Measurements from ENCODE around the gene KLLN.
"Not testable (repeated sequence)": the region's sequence is repeated elsewhere in the genome, so short reads cannot be mapped to it uniquely, and the experiment has no call there.

Gene KLLN

DNA sequence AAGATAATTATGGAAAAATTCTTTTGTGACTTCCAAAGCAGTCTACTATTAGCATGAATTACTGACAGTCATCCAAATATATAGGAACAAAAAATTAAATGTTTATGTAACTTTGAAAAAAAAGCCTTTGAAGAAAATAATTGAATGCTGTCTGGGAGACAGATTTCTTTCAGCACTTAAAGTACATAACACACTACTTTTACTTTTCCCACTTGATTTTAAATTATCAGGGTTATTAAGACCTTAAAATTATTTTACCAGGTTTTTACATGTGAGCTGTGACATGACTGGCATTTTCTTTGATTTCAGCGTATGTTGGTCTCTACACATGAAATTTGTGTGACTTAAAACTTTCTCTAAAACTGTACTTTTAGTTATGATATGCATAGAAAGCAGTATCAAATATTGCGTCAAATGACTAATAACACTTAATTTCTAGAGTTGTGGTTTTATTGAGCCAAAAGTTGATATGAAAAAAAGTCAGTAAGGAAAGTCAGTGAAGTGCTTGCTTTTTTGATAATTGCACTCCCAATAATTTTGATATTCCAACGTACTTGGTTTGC lies 3.2 kb upstream of the KLLN start:
- DNase-seq (ENCODE audit: low spot score), result no peak

DNA sequence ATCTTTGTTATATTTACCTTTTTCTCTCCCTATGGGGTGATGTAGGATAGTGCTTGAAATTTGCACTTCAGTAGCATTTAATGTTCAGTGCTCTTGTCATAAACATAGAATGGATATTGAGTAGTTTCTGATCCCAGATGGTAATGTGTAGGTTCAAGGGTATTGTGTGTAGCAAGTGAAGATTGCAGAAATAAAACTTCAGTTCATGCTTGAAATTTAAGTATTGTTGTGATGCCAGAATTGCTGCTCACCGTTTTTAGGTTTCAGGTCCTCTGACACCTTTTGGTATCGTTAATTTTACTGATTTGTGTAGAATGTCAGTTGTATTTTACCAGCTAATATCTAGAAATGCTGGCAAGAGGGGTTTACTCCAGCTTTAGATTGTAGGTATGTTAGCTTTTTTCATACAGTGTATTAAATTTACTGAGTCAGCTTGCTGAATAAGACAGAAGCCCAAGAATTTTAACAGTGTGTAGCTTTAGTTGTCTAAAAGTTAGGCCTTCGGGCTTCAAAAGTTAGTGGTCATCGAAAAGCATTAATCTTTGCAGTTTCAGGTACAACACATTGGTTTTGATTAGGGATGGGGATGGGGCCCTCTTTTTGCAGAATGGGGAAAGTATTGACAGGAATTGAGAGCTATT lies 2.0 kb upstream of the KLLN start:
- DNase-seq (ENCODE audit: low spot score), result no peak

DNA sequence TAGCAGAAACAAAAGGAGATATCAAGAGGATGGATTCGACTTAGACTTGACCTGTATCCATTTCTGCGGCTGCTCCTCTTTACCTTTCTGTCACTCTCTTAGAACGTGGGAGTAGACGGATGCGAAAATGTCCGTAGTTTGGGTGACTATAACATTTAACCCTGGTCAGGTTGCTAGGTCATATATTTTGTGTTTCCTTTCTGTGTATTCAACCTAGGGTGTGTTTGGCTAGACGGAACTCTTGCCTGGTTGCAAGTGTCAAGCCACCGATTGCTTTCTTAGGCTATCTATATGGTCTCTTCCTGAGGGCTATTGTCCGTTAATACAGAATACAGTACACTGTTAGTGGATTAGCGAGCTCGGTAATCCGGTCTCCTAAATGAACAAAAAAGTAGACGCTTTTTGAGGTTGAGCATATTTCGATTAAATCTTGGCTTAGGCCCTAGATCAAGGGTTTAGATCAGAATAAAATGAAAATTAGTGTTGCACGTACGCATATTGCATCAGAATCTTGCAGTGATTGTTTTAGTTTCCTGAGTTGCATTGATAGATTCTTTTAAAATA lies 1.2 kb upstream of the KLLN start:
- peak; percentile 43 for DNase-seq (ENCODE audit: low spot score)

DNA sequence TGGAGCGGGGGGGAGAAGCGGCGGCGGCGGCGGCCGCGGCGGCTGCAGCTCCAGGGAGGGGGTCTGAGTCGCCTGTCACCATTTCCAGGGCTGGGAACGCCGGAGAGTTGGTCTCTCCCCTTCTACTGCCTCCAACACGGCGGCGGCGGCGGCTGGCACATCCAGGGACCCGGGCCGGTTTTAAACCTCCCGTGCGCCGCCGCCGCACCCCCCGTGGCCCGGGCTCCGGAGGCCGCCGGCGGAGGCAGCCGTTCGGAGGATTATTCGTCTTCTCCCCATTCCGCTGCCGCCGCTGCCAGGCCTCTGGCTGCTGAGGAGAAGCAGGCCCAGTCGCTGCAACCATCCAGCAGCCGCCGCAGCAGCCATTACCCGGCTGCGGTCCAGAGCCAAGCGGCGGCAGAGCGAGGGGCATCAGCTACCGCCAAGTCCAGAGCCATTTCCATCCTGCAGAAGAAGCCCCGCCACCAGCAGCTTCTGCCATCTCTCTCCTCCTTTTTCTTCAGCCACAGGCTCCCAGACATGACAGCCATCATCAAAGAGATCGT lies 690 bp upstream of the KLLN start:
- peak; percentile 40 for DNase-seq (ENCODE audit: low spot score)

DNA sequence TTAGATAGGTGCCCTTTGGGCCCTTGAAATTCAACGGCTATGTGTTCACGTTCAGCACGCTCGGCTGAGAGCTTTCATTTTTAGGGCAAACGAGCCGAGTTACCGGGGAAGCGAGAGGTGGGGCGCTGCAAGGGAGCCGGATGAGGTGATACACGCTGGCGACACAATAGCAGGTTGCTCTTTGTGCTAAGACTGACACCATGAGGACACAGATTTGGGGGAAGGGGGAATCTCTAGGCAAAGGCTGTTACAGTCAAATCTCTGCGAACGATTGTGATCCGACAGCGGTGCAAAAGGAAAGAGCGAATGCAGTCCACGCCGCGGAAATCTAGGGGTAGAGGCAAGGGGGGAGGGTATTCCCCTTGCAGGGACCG lies 667 bp downstream of the KLLN start:
- no peak for DNase-seq (ENCODE audit: low spot score)

DNA sequence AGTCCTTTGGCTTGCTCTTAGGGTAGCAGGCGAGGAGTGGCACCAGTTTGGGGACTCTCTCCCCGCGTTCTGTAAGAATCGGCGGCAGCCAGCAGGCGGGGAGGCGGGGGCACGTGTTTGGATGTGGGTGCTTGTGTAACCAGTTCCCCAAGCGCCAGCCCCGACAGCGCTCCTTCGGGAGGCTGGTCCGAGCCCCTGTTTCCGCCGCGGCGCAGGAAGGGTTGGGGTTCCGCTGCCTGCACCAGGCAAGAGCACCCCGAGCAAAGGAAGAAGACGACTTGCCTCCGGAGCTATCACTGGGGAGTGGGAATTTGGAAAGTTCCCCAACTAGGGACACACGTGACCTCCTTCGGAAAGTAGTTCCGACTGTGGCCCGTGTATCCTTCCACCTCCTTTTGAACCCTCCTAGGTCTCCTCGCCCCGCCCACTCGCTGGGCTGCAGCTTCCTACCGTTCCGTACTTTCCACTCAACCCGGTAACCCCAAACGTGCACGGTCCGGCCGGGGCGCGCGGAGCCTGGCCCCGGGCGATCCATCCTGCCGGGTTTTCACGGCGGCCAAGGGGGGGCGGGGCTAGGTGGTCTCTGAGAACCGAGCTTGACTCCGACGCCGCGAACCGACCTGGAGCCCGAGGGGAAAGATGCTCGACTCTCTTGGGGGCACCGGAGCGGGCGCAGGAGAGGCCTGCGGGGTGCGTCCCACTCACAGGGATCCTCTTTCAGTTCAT lies 1.2 kb downstream of the KLLN start:
- DNase-seq (ENCODE audit: low spot score), result peak; percentile 92

DNA sequence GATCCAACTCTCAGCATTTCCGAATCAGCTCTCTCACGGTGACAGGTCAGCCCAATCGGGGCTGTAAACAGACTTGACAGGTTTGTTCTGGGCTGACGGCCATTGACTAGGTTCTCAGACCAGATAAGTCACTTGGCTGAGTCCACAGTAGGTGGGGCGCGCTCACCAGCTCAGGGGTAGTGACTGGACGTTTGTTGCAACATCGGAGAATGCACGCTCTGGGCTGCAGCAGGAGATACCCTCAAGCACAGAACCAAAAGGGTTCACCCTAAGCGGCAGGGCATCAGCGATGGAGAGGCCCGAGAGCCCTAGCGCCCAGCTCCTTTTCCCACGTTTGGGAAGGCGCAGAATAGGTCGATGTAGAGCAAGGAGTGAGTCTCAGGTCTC lies 1.8 kb downstream of the KLLN start:
- no peak for DNase-seq (ENCODE audit: low spot score)

DNA sequence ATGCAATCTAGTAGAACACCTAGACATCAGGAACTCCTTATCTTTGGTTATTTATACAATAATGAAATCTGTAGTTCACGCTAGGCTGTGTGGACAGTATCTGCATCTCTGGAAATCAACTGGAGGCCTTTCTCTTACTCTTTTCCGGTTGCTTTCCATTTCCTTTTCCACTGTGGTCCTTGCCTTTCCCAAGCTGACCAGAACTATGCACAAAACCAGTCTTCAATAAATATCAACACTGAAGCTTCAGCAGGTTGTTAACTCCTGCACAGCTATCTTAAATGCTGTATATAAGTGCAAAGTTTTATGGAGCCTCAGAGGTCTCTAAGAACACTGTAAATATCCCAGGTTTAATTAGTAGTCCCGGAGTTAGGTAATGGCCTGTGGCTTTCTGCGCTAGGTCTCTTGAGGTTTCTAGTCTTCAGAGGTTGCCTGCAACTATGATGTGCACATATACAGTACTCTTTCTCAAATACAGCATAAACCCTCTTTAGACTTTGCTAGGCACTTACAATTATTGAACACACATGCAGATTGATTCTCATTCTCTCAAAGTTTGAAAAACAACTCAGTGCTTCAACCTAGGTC lies 2.4 kb downstream of the KLLN start:
- no peak for DNase-seq (ENCODE audit: low spot score)

DNA sequence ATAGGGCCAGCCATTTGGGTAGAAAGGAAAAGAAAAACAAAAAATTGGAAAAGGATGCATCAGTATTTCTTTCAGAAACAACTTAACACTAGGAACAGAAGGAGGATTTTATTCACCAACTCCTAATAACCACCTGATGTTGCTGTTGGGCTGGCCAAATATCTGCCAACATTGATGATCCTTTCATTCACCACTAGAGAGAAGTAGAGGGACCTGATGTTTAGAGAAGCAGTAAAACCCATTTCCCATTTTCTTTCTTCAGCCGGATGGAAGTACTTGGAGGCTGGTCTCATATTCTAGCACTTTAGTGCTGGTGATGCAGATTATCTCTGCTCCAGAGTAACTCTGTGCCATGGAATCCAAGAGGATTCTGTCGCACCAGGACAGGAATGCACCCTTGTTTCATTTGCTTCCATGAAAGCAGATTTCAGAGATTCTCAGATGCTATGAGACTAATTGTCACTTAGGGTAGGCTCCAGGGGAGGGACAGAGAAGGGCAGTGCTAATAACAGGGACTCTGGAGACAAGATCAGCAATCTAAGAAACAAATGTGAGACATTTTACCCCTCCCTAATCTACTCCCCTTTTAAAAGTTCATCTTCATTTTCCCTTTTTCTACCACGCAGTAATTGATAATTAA lies 3.1 kb downstream of the KLLN start:
- peak; percentile 55 for DNase-seq (ENCODE audit: low spot score)

DNA sequence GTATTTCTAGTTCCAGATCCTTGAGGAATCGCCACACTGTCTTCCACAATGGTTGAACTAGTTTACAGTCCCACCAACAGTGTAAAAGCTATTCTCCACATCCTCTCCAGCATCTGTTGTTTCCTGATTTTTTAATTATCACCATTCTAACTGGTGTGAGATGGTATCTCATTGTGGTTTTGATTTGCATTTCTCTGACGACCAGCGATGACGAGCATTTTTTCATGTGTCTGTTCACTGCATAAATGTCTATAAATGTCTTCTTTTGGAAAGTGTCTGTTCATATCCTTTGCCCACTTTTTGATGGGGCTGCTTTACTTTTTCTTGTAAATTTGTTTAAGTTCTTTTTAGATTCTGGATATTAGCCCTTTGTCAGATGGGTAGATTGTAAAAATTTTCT lies 7.7 kb downstream of the KLLN start:
- not testable (repeated sequence) for DNase-seq (ENCODE audit: low spot score)

DNA sequence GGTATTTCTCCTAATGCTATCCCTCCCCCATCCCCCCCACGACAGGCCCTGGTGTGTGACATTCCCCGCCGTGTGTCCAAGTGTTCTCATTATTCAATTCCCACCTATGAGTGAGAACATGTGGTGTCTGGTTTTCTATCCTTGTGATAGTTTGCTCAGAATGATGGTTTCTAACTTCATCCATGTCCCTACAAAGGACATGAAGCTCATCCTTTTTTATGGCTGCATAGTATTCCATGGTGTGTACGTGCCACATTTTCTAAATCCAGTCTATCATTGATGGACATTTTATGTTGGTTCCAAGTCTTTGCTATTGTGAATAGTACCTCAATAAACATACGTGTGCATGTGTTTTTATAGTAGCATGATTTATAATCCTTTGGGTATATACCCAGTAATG lies 8.1 kb downstream of the KLLN start:
- DNase-seq (ENCODE audit: low spot score), result not testable (repeated sequence)

DNA sequence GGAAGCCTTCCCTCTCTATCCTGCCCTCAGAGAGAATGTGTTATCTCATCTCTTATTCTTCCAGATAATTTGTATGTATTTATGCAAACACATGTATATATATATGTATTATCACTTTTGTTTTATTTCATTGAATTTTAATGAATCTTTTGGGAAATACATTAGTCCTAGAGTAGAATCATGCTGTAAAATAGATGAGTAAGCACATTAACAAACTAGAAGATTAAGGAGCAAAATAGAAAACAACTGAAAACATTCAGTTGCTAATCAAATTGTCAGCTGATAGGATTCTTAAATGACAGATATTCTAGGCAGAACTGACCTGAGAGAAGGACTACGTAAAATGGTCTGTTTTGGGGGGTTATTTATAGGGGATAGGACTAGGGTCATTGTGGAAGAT lies 11.2 kb downstream of the KLLN start:
- DNase-seq (ENCODE audit: low spot score), result no peak

DNA sequence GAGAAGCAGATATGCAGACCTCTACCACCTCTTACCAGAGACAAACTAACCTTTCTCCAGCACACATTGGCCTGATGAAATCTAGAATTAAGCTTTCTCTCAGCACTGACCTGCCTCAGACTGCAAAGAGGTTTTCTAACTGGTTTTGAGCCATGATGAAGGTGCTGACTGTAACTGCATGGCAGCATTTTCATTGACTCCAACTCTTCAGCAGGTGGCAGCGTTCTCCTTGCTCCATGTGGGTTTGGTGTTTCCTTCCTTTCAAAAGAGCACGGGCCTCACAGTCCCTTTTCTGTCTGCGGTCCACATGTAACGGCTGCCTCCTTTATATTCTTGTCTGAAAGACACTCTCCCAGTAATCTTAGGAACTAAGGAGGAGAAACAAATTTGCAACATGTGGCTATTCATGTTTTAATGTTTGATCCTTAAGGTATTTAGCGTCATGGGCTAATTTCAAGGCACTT lies 12.6 kb downstream of the KLLN start:
- DNase-seq (ENCODE audit: low spot score), result peak; percentile 48

DNA sequence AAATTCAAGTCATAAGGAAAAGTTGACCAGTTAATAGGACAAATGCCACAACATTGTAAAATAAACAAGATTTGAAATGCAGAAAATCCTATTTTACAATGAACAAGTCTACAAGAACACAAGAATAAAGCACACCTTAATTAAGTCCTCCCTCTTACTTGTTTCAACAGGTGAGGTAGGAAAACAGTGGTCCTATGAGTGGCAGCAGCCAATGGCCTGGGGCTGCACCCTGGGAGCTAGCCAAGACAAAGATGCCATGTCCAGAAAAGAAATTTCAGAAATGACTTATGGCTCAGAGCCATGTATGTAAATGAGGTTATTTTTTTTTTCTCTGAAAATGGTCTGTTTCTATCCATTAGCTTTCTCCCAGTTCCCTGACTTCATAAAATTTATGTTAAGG lies 14.3 kb downstream of the KLLN start:
- DNase-seq (ENCODE audit: low spot score), result no peak

DNA sequence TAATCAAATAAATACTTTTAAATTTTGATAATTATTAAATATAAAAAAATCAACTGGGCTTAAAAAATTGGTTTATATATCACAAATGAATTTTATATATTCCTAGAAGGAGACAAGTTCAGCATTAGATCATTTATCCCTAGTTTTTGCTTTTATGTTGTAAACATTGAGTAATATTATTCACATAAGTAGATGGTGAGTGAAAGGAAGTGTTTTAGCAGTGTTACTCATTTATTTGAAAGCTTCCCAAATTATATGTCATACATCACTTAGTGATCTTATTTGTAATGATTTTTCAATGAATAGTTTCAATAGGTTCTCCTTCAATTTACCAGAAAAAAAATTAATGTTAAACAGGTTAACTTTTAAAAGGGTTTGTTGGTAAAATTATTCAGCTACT lies 15.8 kb downstream of the KLLN start:
- no peak for DNase-seq (ENCODE audit: low spot score)

DNA sequence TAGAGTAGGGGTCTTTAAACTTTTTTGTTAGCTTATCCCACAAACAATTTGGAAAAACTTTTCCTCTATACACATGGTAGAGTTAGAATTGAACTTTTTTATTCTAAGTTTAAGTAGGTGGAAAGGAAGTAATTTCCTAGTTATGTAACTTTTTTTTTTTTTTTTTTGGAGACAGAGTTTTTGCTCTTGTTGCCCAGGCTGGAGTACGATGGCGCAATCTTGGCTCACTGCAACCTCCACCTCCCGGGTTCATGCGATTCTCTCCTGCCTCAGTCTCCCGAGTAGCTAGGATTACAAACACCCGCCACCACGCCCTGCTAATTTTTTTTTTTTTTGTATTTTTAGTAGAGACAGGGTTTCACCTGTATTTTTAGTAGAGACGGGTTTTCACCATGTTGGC lies 16.6 kb downstream of the KLLN start:
- DNase-seq (ENCODE audit: low spot score), result not testable (repeated sequence)

DNA sequence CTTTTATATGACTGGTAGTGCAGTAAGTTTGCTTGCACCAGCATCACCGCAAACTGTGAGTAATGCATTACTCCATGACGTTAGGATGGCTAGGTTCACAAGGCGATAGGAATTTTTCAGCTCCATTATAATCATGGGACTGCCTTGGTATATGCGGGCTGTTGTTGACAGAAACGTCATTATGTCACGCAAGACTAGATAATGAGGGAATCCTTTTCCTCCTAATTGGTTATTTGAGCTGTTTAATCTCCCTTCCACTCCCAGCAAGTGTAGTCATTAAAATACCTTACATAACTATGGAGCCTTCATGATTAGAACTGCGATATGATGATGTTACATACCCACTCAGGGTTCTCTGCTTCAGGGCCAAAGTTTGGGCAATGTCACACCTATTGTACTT lies 17.3 kb downstream of the KLLN start:
- DNase-seq (ENCODE audit: low spot score), result no peak

DNA sequence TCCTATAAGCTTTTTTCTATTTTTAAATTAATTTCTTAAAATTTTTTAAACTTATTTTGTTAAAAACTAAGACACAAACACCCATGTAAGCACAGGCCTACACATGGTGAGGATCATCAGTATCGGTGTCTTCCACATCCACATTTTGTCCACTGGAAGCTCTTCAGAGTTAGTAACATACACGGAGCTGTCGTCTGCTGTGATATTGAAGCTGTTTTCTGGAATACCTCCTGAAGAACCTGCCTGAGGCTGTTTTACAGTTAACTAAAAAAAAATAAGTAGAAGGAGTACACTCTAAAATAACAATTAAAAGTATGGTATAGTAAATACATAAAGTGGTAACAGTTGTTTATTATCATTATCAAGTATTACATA lies 17.7 kb downstream of the KLLN start:
- DNase-seq (ENCODE audit: low spot score), result no peak

DNA sequence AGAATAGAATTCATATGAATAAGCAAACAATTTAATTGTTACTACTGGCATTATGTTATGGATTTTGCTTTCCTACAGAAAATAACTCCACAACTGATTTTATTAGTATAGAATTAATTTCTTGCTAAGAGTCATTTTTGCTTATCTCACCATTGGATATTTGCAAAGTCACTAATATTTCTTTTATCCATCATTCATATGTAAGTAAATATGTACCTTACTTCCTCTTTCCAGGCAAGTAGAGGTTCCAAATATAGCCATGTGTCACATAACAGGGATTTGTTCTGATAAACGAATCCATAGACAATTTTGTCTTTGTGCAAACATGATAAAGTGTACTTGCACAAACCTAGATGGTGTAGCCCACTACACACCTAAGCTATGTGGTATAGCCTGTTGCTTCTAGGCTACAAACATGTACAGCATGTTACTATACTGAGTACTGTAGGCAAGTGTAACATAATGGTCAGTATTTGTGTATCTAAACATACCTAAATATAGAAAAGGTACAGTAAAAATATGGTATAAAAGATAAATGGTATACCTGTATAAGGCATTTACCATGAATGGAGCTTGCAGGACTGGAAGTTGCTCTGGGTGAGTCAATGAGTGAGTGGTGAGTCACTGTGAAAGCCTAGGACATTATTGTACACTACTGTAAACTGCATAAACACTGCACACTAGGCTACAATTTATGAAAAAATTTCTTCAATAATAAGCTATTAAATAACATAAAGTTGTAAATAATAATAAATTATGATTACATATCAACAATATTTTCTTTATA lies 18.3 kb downstream of the KLLN start:
- no peak for DNase-seq (ENCODE audit: low spot score)

DNA sequence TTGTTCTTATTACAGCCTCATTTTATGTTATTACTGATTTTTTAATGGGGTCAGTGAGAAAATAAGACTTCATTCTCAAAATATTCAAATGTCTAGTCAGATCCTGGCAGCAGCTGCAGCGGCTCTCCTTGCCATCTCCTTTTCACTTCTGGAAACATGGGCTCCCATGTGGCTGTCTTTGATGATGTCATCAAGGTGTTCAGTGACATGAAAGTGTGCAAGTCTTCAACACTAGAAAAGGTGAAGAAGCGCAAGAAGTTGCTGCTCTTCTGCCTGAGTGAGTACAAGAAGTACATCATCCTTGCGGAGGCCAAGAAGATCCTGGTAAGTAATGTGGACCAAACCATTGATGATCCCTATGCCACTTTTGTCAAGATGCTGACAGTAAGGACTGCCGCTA lies 19.6 kb downstream of the KLLN start:
- DNase-seq (ENCODE audit: low spot score), result no peak

DNA sequence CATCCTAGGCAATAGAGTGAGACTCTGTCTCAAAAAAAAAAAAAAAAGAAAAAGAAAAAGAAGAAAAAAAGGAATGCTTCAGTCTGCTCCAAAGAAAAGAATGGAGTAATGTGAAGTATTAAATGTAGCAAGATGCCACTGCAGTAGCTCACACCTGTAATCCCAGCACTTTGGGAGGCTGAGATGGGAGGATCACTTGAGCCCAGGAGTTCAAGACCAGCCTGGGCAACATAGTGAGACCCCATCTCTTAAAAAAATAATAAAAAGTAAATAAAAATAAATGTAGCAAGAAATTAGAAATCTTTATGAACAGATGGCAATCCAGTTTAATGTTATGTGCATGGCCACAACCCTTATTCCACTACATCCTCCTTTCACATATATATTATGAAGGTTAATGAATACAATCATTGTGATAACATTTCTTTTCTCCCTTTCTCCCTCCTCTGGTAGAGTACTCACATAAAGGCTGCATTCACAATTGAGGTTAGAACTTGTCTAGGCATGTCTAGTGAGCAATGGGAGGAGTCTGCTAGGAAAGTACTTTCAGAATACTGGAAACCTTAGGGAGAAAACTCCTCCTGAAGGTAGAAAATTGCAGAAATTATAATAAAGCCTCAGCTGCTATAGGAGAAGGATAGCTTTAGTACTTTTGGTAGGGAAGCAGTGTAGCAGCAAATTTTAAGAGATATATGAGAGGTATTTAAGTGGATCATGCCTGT lies 20.4 kb downstream of the KLLN start:
- DNase-seq (ENCODE audit: low spot score), result no peak

Measured in globus pallidus (tissue), 1 donor.